Naive thymus-derived CD8-positive, alpha-beta T cell (primary cell): ENCODE measurements around the gene MEIOB. TPM values are rescaled to one million over a fixed set of nuclear protein-coding genes. Genes with fewer than 3 reads are reported as not detected.
A peak's percentile ranks its signal among the peaks of the same experiment; 100 is the strongest.

ENCODE experiments used
- ATAC-seq, 2 donors: fragments of 150-1000 bp; cut with Tn5 transposase in 1 of 2; sonication (Bioruptor Pico), chemical (Tn5 transposase) in 1 of 2; 1 replicate in 1 of 2; 2 replicates in 1 of 2; pipeline ENCODE4 v1.10.0; 2021; ENCODE audit warnings: mild to moderate bottlenecking in 2 of 2, moderate library complexity in 2 of 2
- POLR2A ChIA-PET: fragments of 350-600 bp; sonication (Branson Sonifier 250); formaldehyde crosslinking; loops from one replicate; lab custom pipeline; 2021; ENCODE audit warnings: antibody characterized with exemption; lab: Charles Lee
- DNase-seq, 10 donors: peaks; one replicate each; pipeline versions ENCODE4 v3.0.0 to v3.0.0-alpha.2; 2020 to 2022
- H3K27ac Mint-ChIP-seq, 10 donors: one replicate each; pipeline ENCODE4 v1.8.0; 2020 to 2022; ENCODE audit warnings: mild to moderate bottlenecking in 10 of 10, mixed read lengths in 10 of 10, moderate library complexity in 4 of 10, inconsistent platforms in 1 of 10
- H3K27me3 Mint-ChIP-seq, 5 donors: one replicate each; pipeline ENCODE4 v1.8.0; 2021 to 2022; ENCODE audit warnings: mixed read lengths in 5 of 5
- H3K36me3 Mint-ChIP-seq, 3 donors: one replicate each; pipeline ENCODE4 v1.8.0; 2020 to 2022; ENCODE audit warnings: mixed read lengths in 3 of 3, mild to moderate bottlenecking in 2 of 3, inconsistent platforms in 1 of 3
- H3K4me1 Mint-ChIP-seq, 4 donors: one replicate each; pipeline ENCODE4 v1.8.0; 2021 to 2022; ENCODE audit warnings: mixed read lengths in 4 of 4
- H3K4me3 Mint-ChIP-seq, 10 donors: one replicate each; pipeline ENCODE4 v1.8.0; 2020 to 2022; ENCODE audit warnings: mild to moderate bottlenecking in 10 of 10, mixed read lengths in 10 of 10, moderate library complexity in 6 of 10, inconsistent platforms in 1 of 10
- H3K9me3 Mint-ChIP-seq, 9 donors: one replicate each; pipeline ENCODE4 v1.8.0; 2020 to 2022; ENCODE audit warnings: mixed read lengths in 9 of 9, mild to moderate bottlenecking in 3 of 9, inconsistent platforms in 1 of 9, moderate library complexity in 1 of 9
- polyA plus RNA-seq, 3 donors: library from polyadenylated mRNA; unstranded; fragments of 300-500 nt; fragmentation: Illumina TruSeq; gene quantifications; one replicate each; pipeline ENCODE4 v1.2.3, GENCODE V29; 2021
- total RNA-seq, 8 experiments: library from RNA in 2 of 8; stranded (reverse) in 2 of 8; gene quantifications; one replicate each; pipeline ENCODE4 v1.2.3 and lab custom pipeline; 2021 to 2026

MEIOB gene
- total and polyA plus RNA-seq, 5 experiments from 2014 or later, result not detected

GRCh38 chr16:1832838-1833454 lies 39.0 kb downstream of the MEIOB start:
- peaks cover 6 to 29% (median 22%) of the 10 kb centered on the region in 4 donors for H3K4me1 Mint-ChIP-seq
- ATAC-seq, result no peak
- DNase-seq, result no peak
- no peaks in the 10 kb centered on the region for H3K9me3 Mint-ChIP-seq
- no peak overlapping the region for H3K4me3 Mint-ChIP-seq
- peaks cover 0 to 11% (median 0%) of the 10 kb centered on the region in 3 donors for H3K36me3 Mint-ChIP-seq
- POLR2A ChIA-PET, result no interaction called here
- H3K27me3 Mint-ChIP-seq, result no peaks in the 10 kb centered on the region
- peak overlapping the region in 3 of 10 donors; percentile 38 to 57 (median 47) for H3K27ac Mint-ChIP-seq

DNA sequence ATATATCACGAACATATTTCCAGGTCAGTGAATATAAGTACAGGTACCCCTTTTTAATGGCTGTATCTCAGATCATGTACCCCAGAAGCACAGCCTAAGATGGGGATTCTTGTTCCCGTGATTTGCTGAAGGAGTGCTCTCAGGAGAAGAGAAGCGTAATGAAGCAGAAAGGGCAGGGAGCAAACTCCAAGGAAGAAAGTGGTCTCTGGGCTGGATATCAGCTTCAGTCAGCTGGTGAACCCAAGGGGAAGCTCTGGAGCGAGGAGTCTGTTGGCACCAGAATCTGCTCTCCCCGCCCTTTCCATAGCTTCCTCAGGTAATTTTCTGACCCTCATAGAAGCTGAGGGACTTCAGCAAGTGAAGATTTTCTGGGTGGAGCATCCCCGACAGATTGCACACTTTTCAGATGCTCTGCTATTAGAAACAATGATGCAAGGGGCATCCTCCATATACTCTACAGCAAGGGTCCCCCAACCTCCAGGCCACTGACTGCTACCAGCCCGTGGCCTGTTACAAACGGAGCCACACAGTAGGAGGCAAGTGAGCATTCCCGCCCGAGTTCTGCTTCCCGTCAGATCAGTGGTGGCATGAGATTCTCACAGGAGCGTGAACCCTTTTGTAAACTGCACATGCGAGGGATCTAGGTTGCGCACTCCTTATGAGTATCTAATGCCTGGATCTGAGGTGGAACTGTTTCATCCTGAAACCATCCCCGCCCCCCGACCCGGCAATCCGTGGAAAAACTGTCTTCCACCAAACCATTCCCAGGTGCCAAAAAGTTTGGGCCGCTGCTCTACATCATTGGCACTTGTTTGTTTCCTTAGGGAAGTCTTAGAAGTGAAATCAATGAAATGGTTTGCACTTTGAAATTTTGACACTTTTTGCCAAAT lies 40.5 kb downstream of the MEIOB start:
- Mint-ChIP-seq H3K36me3 (peaks cover 0 to 11% (median 0%) of the 10 kb centered on the region in 3 donors), H3K27me3 (peaks cover 0 to 3% (median 0%) of the 10 kb centered on the region in 5 donors), H3K4me1 (peaks cover 11 to 36% (median 30%) of the 10 kb centered on the region in 4 donors), H3K4me3 (no peak overlapping the region), H3K27ac (peak overlapping the region in 1 of 10 donors; percentile 47), H3K9me3 (no peaks in the 10 kb centered on the region)
- ATAC-seq (no peak), DNase-seq (no peak)
- POLR2A ChIA-PET, result no interaction called here

DNA sequence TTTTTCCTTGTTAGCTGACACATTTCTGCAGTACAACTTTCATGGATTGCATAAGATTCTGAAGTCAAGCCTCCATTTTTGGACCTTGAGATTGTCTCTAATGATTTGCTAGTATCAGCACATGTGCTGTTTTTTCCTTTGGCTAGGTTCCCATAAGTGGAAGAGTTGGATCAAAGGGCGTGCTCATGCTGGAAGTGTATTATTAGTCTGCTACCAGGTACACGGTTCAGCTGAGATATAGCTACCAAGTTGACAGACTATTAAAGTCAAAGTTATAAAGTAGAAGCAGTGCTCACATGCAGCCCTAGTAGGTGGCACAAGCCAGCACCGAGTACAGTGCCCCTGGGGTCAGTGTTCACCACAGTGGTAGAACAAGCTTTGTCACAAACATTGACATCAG lies 41.8 kb downstream of the MEIOB start:
- Mint-ChIP-seq H3K9me3 (no peaks in the 10 kb centered on the region), H3K4me3 (peak overlapping the region in 1 of 10 donors; percentile 4), H3K36me3 (peaks cover 0 to 11% (median 0%) of the 10 kb centered on the region in 3 donors), H3K27ac (peak overlapping the region in 1 of 10 donors; percentile 65), H3K4me1 (peaks cover 13 to 43% (median 34%) of the 10 kb centered on the region in 4 donors), H3K27me3 (peaks cover 0 to 3% (median 0%) of the 10 kb centered on the region in 5 donors)
- DNase-seq (no peak), ATAC-seq (no peak)
- POLR2A ChIA-PET, result no interaction called here

DNA sequence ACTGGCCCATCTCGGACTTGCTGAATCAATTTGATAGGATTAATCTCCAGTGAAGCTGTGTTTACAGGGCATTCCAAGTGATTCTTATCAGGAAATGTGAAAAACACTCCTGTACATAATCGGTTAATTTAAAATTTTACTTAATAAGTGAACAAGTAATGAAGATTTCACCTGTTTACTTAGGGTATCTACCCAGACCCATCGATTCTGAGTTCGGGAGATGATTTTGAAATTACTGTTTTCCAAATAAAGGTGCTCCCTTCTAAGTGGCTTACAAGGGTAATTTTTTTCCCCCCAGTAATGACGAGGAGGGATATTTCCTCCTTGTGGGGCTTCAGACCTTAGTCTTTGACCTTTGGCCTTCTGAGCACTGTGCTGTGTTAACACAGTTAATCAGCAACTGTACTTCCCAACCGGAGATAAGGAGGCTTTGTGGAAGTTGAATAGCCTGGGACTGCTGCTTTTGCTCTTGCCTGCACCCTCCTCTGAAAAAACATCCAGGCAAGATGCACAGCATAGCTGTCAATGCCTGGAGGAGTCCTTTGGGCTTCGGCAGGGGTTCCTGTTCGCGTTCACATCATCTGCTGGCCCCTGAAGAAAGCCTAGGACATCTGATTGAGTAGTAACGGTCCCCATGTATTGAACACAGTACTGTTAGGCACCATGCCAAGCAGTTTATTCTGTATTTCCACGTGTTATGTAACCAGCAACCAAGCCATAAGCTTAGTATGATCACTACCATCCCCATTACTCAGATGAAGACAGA lies 43.1 kb downstream of the MEIOB start:
- H3K4me1 Mint-ChIP-seq, result peaks cover 18 to 56% (median 44%) of the 10 kb centered on the region in 4 donors
- H3K36me3 Mint-ChIP-seq, result peaks cover 0 to 14% (median 0%) of the 10 kb centered on the region in 3 donors
- no peak for DNase-seq
- H3K27me3 Mint-ChIP-seq, result peaks cover 0 to 3% (median 0%) of the 10 kb centered on the region in 5 donors
- ATAC-seq, result no peak
- peak overlapping the region in 7 of 10 donors; percentile 22 to 80 (median 66) for H3K27ac Mint-ChIP-seq
- peak overlapping the region; percentile 11 to 75 (median 36) for H3K4me3 Mint-ChIP-seq
- no peaks in the 10 kb centered on the region for H3K9me3 Mint-ChIP-seq
- POLR2A ChIA-PET, result interaction anchor here (0.6 to 0.8 kb wide), 2 partner anchors 17 to 132 kb away, joined by 3 read pairs; no protein-coding TSS in a partner anchor

DNA sequence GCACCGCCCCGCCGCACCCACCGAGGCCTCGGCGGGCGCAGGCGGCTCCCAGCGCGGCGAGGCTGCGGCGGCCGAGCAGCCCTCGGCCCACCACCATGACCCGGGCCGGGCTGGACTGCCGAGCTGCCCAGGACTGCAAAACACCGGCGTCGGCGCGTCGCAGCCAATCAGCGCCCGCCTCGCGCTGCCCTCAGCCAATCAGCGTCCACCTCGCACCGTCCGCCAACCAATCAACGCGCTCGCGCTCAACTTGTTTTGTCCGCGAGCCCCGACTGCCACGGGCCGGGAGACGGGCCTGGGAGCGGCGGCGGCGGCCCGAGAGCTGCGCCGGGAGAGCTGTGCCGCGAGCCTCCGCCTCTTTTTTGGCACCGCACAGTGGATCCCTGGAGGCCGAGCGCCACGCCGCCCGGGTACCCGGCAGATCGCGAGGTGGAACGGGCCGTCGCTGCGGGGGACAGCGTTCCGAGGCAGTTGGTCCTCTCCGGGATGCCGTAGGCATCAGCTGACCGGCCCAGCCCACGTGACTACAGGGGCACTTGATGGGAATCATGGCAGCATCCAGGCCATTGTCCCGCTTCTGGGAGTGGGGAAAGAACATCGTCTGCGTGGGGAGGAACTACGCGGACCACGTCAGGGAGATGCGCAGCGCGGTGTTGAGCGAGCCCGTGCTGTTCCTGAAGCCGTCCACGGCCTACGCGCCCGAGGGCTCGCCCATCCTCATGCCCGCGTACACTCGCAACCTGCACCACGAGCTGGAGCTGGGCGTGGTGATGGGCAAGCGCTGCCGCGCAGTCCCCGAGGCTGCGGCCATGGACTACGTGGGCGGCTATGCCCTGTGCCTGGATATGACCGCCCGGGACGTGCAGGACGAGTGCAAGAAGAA lies 45.0 kb downstream of the MEIOB start, which contains the start of the genes FAHD1 and HAGH:
Gene FAHD1 (plus strand): TSS at position 516 of the 883 bp plus-strand sequence. CDS start 33 bp downstream, at position 549.
Gene HAGH (minus strand): TSS at position 135 of the 883 bp plus-strand sequence. CDS start 38 bp downstream, at position 97.
- Mint-ChIP-seq H3K27ac (peak within 1 kb of the TSS; percentile 87 to 97 (median 94)), H3K4me3 (peak within 1 kb of the TSS; percentile 86 to 96 (median 92)), H3K36me3 (peaks cover 0 to 18% (median 0%) of the 10 kb centered on the region in 3 donors), H3K9me3 (no peaks in the 10 kb centered on the region), H3K4me1 (peaks cover 17 to 59% (median 45%) of the 10 kb centered on the region in 4 donors), H3K27me3 (peaks cover 0 to 3% (median 0%) of the 10 kb centered on the region in 5 donors)
- POLR2A ChIA-PET, result interaction anchor here (0.6 to 2.9 kb wide), 15 partner anchors 12 to 388 kb away, joined by 3 to 25 read pairs (median 5); partner anchors contain the start of genes EME2, MRPS34, MSRB1 and NME3
- ATAC-seq (peak; percentile 84 to 87), DNase-seq (peak; percentile 82 to 99 (median 90))

- ATAC-seq, result peak; percentile 74 to 75
- H3K4me3 Mint-ChIP-seq, result peak overlapping the region; percentile 73 to 90 (median 86)
- H3K27ac Mint-ChIP-seq, result peak overlapping the region in 9 of 10 donors; percentile 87 to 95 (median 92)
- no peaks in the 10 kb centered on the region for H3K9me3 Mint-ChIP-seq
- H3K27me3 Mint-ChIP-seq, result peaks cover 0 to 3% (median 0%) of the 10 kb centered on the region in 5 donors
- POLR2A ChIA-PET, result interaction anchor here (0.6 to 2.9 kb wide), 10 partner anchors 11 to 330 kb away, joined by 3 to 25 read pairs (median 5); partner anchors contain the start of genes MAPK8IP3, MSRB1, NUBP2 and RPS2
- H3K36me3 Mint-ChIP-seq, result peaks cover 0 to 20% (median 0%) of the 10 kb centered on the region in 3 donors
- DNase-seq, result peak in 9 of 10 donors; percentile 57 to 80 (median 64)
- peaks cover 17 to 61% (median 44%) of the 10 kb centered on the region in 4 donors for H3K4me1 Mint-ChIP-seq
These were observed 45.9 kb downstream of the MEIOB start for GRCh38 chr16:1825864-1826690.

GRCh38 chr16:1825381-1825863 lies 46.5 kb downstream of the MEIOB start:
- H3K27me3 Mint-ChIP-seq, result peaks cover 0 to 3% (median 0%) of the 10 kb centered on the region in 5 donors
- peak overlapping the region; percentile 66 to 90 (median 85) for H3K4me3 Mint-ChIP-seq
- peaks cover 0 to 17% (median 0%) of the 10 kb centered on the region in 3 donors for H3K36me3 Mint-ChIP-seq
- ATAC-seq (no peak), DNase-seq (no peak)
- peaks cover 13 to 58% (median 39%) of the 10 kb centered on the region in 4 donors for H3K4me1 Mint-ChIP-seq
- H3K27ac Mint-ChIP-seq, result peak overlapping the region in 9 of 10 donors; percentile 77 to 95 (median 92)
- POLR2A ChIA-PET, result interaction anchor here (0.6 to 2.9 kb wide), 5 partner anchors 30 to 329 kb away, joined by 3 to 25 read pairs (median 5); partner anchors contain the start of genes MAPK8IP3, NUBP2 and SPSB3
- H3K9me3 Mint-ChIP-seq, result no peaks in the 10 kb centered on the region

- Mint-ChIP-seq H3K4me3 (peak overlapping the region in 8 of 10 donors; percentile 9 to 87 (median 36)), H3K27me3 (peaks cover 0 to 3% (median 0%) of the 10 kb centered on the region in 5 donors), H3K27ac (peak overlapping the region in 7 of 10 donors; percentile 49 to 87 (median 64)), H3K4me1 (peaks cover 15 to 42% (median 27%) of the 10 kb centered on the region in 4 donors), H3K9me3 (no peaks in the 10 kb centered on the region), H3K36me3 (peaks cover 0 to 20% (median 0%) of the 10 kb centered on the region in 3 donors)
- DNase-seq (no peak), ATAC-seq (no peak)
- POLR2A ChIA-PET, result interaction anchor here (1.1 kb wide), 1 partner anchor 118 kb away, joined by 4 read pairs; the partner anchor contains the start of gene MAPK8IP3
These were observed 48.1 kb downstream of the MEIOB start for GRCh38 chr16:1823821-1824220.

- Mint-ChIP-seq H3K9me3 (no peaks in the 10 kb centered on the region), H3K27me3 (peaks cover 0 to 3% (median 0%) of the 10 kb centered on the region in 5 donors), H3K27ac (peak overlapping the region in 2 of 10 donors; percentile 21 to 47), H3K4me3 (no peak overlapping the region), H3K4me1 (peaks cover 15 to 35% (median 22%) of the 10 kb centered on the region in 4 donors), H3K36me3 (peaks cover 0 to 21% (median 0%) of the 10 kb centered on the region in 3 donors)
- DNase-seq (no peak), ATAC-seq (no peak)
- POLR2A ChIA-PET, result interaction anchor here (0.6 kb wide), 1 partner anchor 1346 kb away, joined by 7 read pairs; no protein-coding TSS in a partner anchor
These were observed 49.2 kb downstream of the MEIOB start for GRCh38 chr16:1822801-1823200.
